Activated CD4-positive, alpha-beta T cell treated with anti-CD3 and anti-CD28 coated beads, Interleukin-2, amount 50 U/mL, for 16 hours (primary cell): ENCODE results near the gene FKBP5.
"Not testable (repeated sequence)": the region's sequence is repeated elsewhere in the genome, so short reads cannot be mapped to it uniquely, and the experiment has no call there.

Experiments
- DNase-seq: peaks from one replicate; pipeline ENCODE4 v3.0.0-alpha.2; 2020

The FKBP5 gene

GRCh38 chr6:35688605-35689322 is at the start of gene FKBP5:
FKBP5 (minus strand) TSS chr6:35688915; CDS start chr6:35642824, 46,091 bp downstream.
- DNase-seq = peak; percentile 94

- peak; percentile 80 for DNase-seq
Observed at GRCh38 chr6:35737413-35738211, 48.9 kb upstream of the FKBP5 start.

- no peak for DNase-seq
Observed at GRCh38 chr6:35736982-35737412, 48.3 kb upstream of the FKBP5 start, which contains the start of gene ARMC12. ARMC12 (plus strand) TSS chr6:35737032; CDS start chr6:35737109, 77 bp downstream.

GRCh38 chr6:35736253-35736894 is 47.7 kb upstream of the FKBP5 start:
- peak; percentile 85 for DNase-seq

GRCh38 chr6:35735452-35735851 is 46.7 kb upstream of the FKBP5 start:
- no peak for DNase-seq

GRCh38 chr6:35734319-35734718 is 45.6 kb upstream of the FKBP5 start:
- DNase-seq = not testable (repeated sequence)

GRCh38 chr6:35733633-35734032 is 44.9 kb upstream of the FKBP5 start:
- no peak for DNase-seq

GRCh38 chr6:35731736-35732532 is 43.2 kb upstream of the FKBP5 start:
- DNase-seq = peak; percentile 95

- peak; percentile 95 for DNase-seq
Observed at GRCh38 chr6:35731414-35731735, 42.7 kb upstream of the FKBP5 start.

- DNase-seq = no peak
Observed at GRCh38 chr6:35730745-35731413, 42.2 kb upstream of the FKBP5 start.

GRCh38 chr6:35729722-35730121 is 41.0 kb upstream of the FKBP5 start:
- DNase-seq = no peak

- DNase-seq = no peak
Observed at GRCh38 chr6:35728683-35729678, 40.3 kb upstream of the FKBP5 start.

GRCh38 chr6:35727935-35728682 is 39.4 kb upstream of the FKBP5 start:
- DNase-seq = peak; percentile 93

GRCh38 chr6:35727231-35727934 is 38.7 kb upstream of the FKBP5 start:
- no peak for DNase-seq

- DNase-seq = no peak
Observed at GRCh38 chr6:35725721-35726438, 37.2 kb upstream of the FKBP5 start.

- DNase-seq = no peak
Observed at GRCh38 chr6:35725081-35725708, 36.5 kb upstream of the FKBP5 start.

GRCh38 chr6:35724471-35724870 is 35.8 kb upstream of the FKBP5 start:
- no peak for DNase-seq

- DNase-seq = no peak
Observed at GRCh38 chr6:35724059-35724458, 35.3 kb upstream of the FKBP5 start.
